HCT116 (cell line): ENCODE results near the gene PLCB2. TPM values are rescaled to one million over a fixed set of nuclear protein-coding genes. Genes with fewer than 3 reads are reported as not detected.

Experiments
- ATAC-seq: fragments of 200-7000 bp; cut with Tn5 transposase; 2 replicates; pipeline ENCODE4 v1.9.1; 2020; ENCODE audit warnings: mild to moderate bottlenecking, moderate library complexity
- BruUV-seq: library from RNA; stranded (reverse); fragments of 400-500 nt; replicated peaks from 2 replicates; lab custom pipeline; 2021; lab: Mats Ljungman, UMichigan
- CTCF ChIA-PET: fragments of 300-600 bp; sonication (Branson Sonifier 250); formaldehyde crosslinking; loops from one replicate; lab custom pipeline; 2021; ENCODE audit warnings: antibody characterized with exemption; lab: Charles Lee
- POLR2A ChIA-PET: fragments of 300-600, 350-600 bp; sonication (Branson Sonifier 250); formaldehyde crosslinking; loops from one replicate; lab custom pipeline; 2021; ENCODE audit warnings: antibody characterized with exemption; lab: Charles Lee
- RAD21 ChIA-PET, 2 experiments: fragments of 300-600 bp; sonication (Branson Sonifier 250); formaldehyde crosslinking; loops; one replicate each; lab custom pipeline; 2023; ENCODE audit warnings: low total read pairs in 2 of 2; ENCODE audit not compliant: uncharacterized antibody in 2 of 2, unreplicated experiment in 2 of 2, low non-redundant PET in 1 of 2; lab: Charles Lee
- DNase-seq: peaks from one replicate; pipeline ENCODE4 v3.0.0-alpha.2; 2010; ENCODE audit warnings: low read depth, low spot score
- H2AFZ ChIP-seq: fragments of 200-600 bp; shearing (Covaris generic), sonication (generic); 2 replicates; pipeline ENCODE4 v1.6.1; 2017; ENCODE audit warnings: low read depth, mixed run types, mixed read lengths, antibody characterized with exemption, low read length; ENCODE audit not compliant: poor library complexity, severe bottlenecking
- H3K27ac ChIP-seq: 2 replicates; pipeline ENCODE4 v1.5.1; 2012; ENCODE audit warnings: low read depth, low read length
- H3K27me3 ChIP-seq: fragments of 200-600 bp; sonication (generic); 2 replicates; pipeline ENCODE4 v1.6.1; 2016; ENCODE audit warnings: mixed run types, low read length, mixed read lengths; ENCODE audit not compliant: insufficient read depth
- H3K36me3 ChIP-seq, 2 experiments: fragments of 200-500 bp in 1 of 2; fragments of 200-600 bp in 1 of 2; sonication (Bioruptor generic) in 1 of 2; sonication (generic) in 1 of 2; 2 replicates each; pipeline versions ENCODE4 v1.5.1 to v1.6.1; 2014 to 2016; ENCODE audit warnings: low read length in 2 of 2, inconsistent platforms in 1 of 2, mixed read lengths in 1 of 2, mixed run types in 1 of 2; ENCODE audit not compliant: insufficient read depth in 2 of 2, control insufficient read depth in 1 of 2
- H3K4me1 ChIP-seq, 2 experiments: fragments of 200-600 bp in 1 of 2; sonication (generic) in 1 of 2; 2 replicates each; pipeline versions ENCODE4 v1.5.1 to v1.6.1; 2012 to 2017; ENCODE audit warnings: low read length in 2 of 2, inconsistent platforms in 1 of 2, mild to moderate bottlenecking in 1 of 2, mixed read lengths in 1 of 2, mixed run types in 1 of 2, moderate library complexity in 1 of 2; ENCODE audit not compliant: insufficient read depth in 2 of 2, control insufficient read depth in 1 of 2
- H3K4me2 ChIP-seq: fragments of 200-600 bp; sonication (generic); 2 replicates; pipeline ENCODE4 v1.6.1; 2017; ENCODE audit warnings: mixed run types, low read length, mixed read lengths
- H3K4me3 ChIP-seq, 2 experiments: fragments of 200-600 bp in 1 of 2; sonication (generic) in 1 of 2; replicated peaks in 1 of 2; 2 replicates each; pipeline ENCODE4 v1.5.1; 2011 to 2016; ENCODE audit warnings: low read length in 2 of 2, control low read depth in 1 of 2, low read depth in 1 of 2, mild to moderate bottlenecking in 1 of 2, mixed read lengths in 1 of 2, mixed run types in 1 of 2
- H3K79me2 ChIP-seq: fragments of 200-600 bp; sonication (generic); 2 replicates; pipeline ENCODE4 v1.6.1; 2017; ENCODE audit warnings: mild to moderate bottlenecking, mixed run types, low read length, moderate library complexity, mixed read lengths; ENCODE audit not compliant: insufficient read depth
- H3K9ac ChIP-seq: fragments of 200-600 bp; sonication (generic); 2 replicates; pipeline ENCODE4 v1.6.1; 2016; ENCODE audit warnings: low read length, mixed read lengths
- H3K9me2 ChIP-seq: fragments of 200-600 bp; sonication (generic), shearing (Covaris generic); 2 replicates; pipeline ENCODE4 v1.6.1; 2017; ENCODE audit warnings: mixed run types, mild to moderate bottlenecking, moderate library complexity; ENCODE audit not compliant: insufficient read depth
- H3K9me3 ChIP-seq, 2 experiments: fragments of 200-500 bp in 1 of 2; fragments of 200-600 bp in 1 of 2; sonication (Bioruptor generic) in 1 of 2; sonication (generic) in 1 of 2; 2 replicates each; pipeline ENCODE4 v1.6.1; 2014 to 2017; ENCODE audit warnings: low read length in 2 of 2, mixed read lengths in 2 of 2, inconsistent platforms in 1 of 2, low read depth in 1 of 2, mild to moderate bottlenecking in 1 of 2, mixed run types in 1 of 2, moderate library complexity in 1 of 2; ENCODE audit not compliant: control insufficient read depth in 1 of 2, insufficient read depth in 1 of 2
- H4K20me1 ChIP-seq: fragments of 200-600 bp; sonication (generic), shearing (Covaris generic); 2 replicates; pipeline ENCODE4 v1.6.1; 2017; ENCODE audit warnings: mixed run types, mild to moderate bottlenecking, moderate library complexity; ENCODE audit not compliant: insufficient read depth
- ATF3 ChIP-seq: IDR thresholded peaks from 2 replicates; pipeline ENCODE4 v1.6.1; 2012
- CBX3 ChIP-seq: IDR thresholded peaks from 2 replicates; pipeline ENCODE4 v1.6.1; 2012; ENCODE audit warnings: low read depth
- CEBPB ChIP-seq: IDR thresholded peaks from 2 replicates; pipeline ENCODE4 v1.6.1; 2012; ENCODE audit warnings: low read depth
- CTCF ChIP-seq, 3 experiments: fragments of 200-600 bp in 1 of 3; sonication (generic) in 1 of 3; IDR thresholded peaks in 2 of 3; conservative IDR thresholded peaks in 1 of 3; 2 replicates each; pipeline ENCODE4 v1.5.1; 2012 to 2017; ENCODE audit warnings: low read depth in 2 of 3, low read length in 2 of 3, antibody characterized with exemption in 1 of 3, borderline replicate concordance in 1 of 3, control low read depth in 1 of 3, mild to moderate bottlenecking in 1 of 3, mixed read lengths in 1 of 3, mixed run types in 1 of 3, moderate library complexity in 1 of 3; ENCODE audit not compliant: insufficient read depth in 1 of 3
- MAX ChIP-seq: IDR thresholded peaks from 2 replicates; pipeline ENCODE4 v1.6.1; 2012
- POLR2AphosphoS5 ChIP-seq: IDR thresholded peaks from 2 replicates; pipeline ENCODE4 v1.6.1; 2011; ENCODE audit warnings: mild to moderate bottlenecking, low read depth, low read length, moderate library complexity
- REST ChIP-seq: IDR thresholded peaks from 2 replicates; pipeline ENCODE4 v1.6.1; 2012; ENCODE audit warnings: low read depth
- SP1 ChIP-seq: IDR thresholded peaks from 2 replicates; pipeline ENCODE4 v1.6.1; 2012; ENCODE audit warnings: low read depth
- SRF ChIP-seq: IDR thresholded peaks from 2 replicates; pipeline ENCODE4 v1.6.1; 2012; ENCODE audit warnings: low read depth
- TCF7L2 ChIP-seq: IDR thresholded peaks from 2 replicates; pipeline ENCODE4 v1.7.0; 2011; ENCODE audit warnings: borderline replicate concordance, inconsistent platforms; ENCODE audit not compliant: insufficient read depth, insufficient read length; ENCODE audit errors: extremely low read depth
- YY1 ChIP-seq: IDR thresholded peaks from 2 replicates; pipeline ENCODE4 v1.6.1; 2011; ENCODE audit warnings: low read length, low read depth, moderate library complexity, mild to moderate bottlenecking; ENCODE audit not compliant: insufficient replicate concordance; ENCODE audit errors: extremely low read depth
- ZFX ChIP-seq: fragments of 450-650 bp; IDR thresholded peaks from 2 replicates; pipeline ENCODE4 v1.6.1; 2017
- ZNF274 ChIP-seq: fragments of 200-500 bp; sonication (Bioruptor generic); IDR thresholded peaks from 2 replicates; pipeline ENCODE4 v1.6.1; 2014; ENCODE audit warnings: mild to moderate bottlenecking, low read depth, low read length, inconsistent platforms
- intact Hi-C: fragments of 100-400 bp; cut with micrococcal nuclease; formaldehyde crosslinking; loops from 2 replicates; pipeline ENCODE4 v1.10.0; 2022
- total RNA-seq: library from RNA; stranded (reverse); gene quantifications from one replicate; pipeline ENCODE4 v1.2.1, GENCODE V29; 2021; ENCODE audit not compliant: unreplicated experiment

PLCB2 gene
- total RNA-seq, 1 experiment from 2014 or later = 2.8 TPM

- RAD21 ChIA-PET = no interaction called here
- no peaks in the 10 kb centered on the region for H3K9me2 ChIP-seq
- H3K27ac ChIP-seq = no peak overlapping the region
- TF ChIP-seq MAX (no peak), YY1 (no peak), POLR2AphosphoS5 (no peak), ATF3 (no peak), SP1 (no peak), SRF (no peak), CEBPB (no peak), CBX3 (no peak), ZFX (no peak), ZNF274 (no peak), CTCF (IDR thresholded peaks at IDR 0.05 in 2 of 3, conservative IDR thresholded peaks at IDR 0.05 in 1 of 3; ENCODE audit: borderline replicate concordance in 1 of 3, insufficient read depth in 1 of 3, low read depth in 2 of 3, low read length in 2 of 3) (no peak), REST (no peak), TCF7L2 (no peak)
- H3K4me1 ChIP-seq = peaks cover 2 to 14% of the 10 kb centered on the region in 2 experiments; a peak in 1 of 4 replicates
- no peaks in the 10 kb centered on the region for H4K20me1 ChIP-seq
- H3K4me2 ChIP-seq = no peak overlapping the region
- CTCF ChIA-PET = interaction anchor here (1.2 to 9.7 kb wide), 2 partner anchors 17 to 27 kb away, joined by 3 to 134 read pairs; partner anchors contain the start of gene INAFM2
- no peaks in the 10 kb centered on the region for H3K9me3 ChIP-seq
- BruUV-seq = no TSS peak
- H3K27me3 ChIP-seq = 0 out of 2 replicates have a peak, but pooled peaks cover 4% of the 10 kb centered on the region
- ATAC-seq (no peak), DNase-seq (no peak)
- no peaks in the 10 kb centered on the region for H3K36me3 ChIP-seq
- H3K79me2 ChIP-seq = no peaks in the 10 kb centered on the region
- intact Hi-C loops = no loop called here
- H3K4me3 ChIP-seq = no peak overlapping the region
- POLR2A ChIA-PET = no interaction called here
- H3K9ac ChIP-seq = no peak overlapping the region
- no peak overlapping the region for H2AFZ ChIP-seq
Measured at GRCh38 chr15:40306371-40306770, 1.4 kb downstream of the PLCB2 start.
